Spinal cord (tissue), 10 donors: ENCODE data around the gene MARS1. TPM values are rescaled to one million over a fixed set of nuclear protein-coding genes. Genes with fewer than 3 reads are reported as not detected.
A peak's percentile ranks its signal among the peaks of the same experiment; 100 is the strongest.
"Not testable (repeated sequence)": the region's sequence is repeated elsewhere in the genome, so short reads cannot be mapped to it uniquely, and the experiment has no call there.

Experiments used
- DNase-seq, 6 donors: peaks; one replicate each; pipeline versions ENCODE4 v3.0.0 to v3.0.0-alpha.2; 2013 to 2015; ENCODE audit warnings: low spot score in 6 of 6, low read depth in 4 of 6
- H3K27ac ChIP-seq: one replicate; pipeline ENCODE4 v1.5.1; 2013; ENCODE audit warnings: low read depth, low read length, control low read depth
- H3K27me3 ChIP-seq: one replicate; pipeline ENCODE4 v1.6.1; 2013; ENCODE audit warnings: low read length; ENCODE audit not compliant: control insufficient read depth, insufficient read depth
- H3K36me3 ChIP-seq: one replicate; pipeline ENCODE4 v1.6.1; 2013; ENCODE audit warnings: low read length; ENCODE audit not compliant: control insufficient read depth, insufficient read depth
- H3K4me1 ChIP-seq: one replicate; pipeline ENCODE4 v1.6.1; 2013; ENCODE audit warnings: low read length; ENCODE audit not compliant: control insufficient read depth, insufficient read depth
- H3K4me3 ChIP-seq: one replicate; pipeline ENCODE4 v1.5.1; 2013; ENCODE audit warnings: low read depth, low read length, control low read depth
- H3K9me3 ChIP-seq: one replicate; pipeline ENCODE4 v1.6.1; 2013; ENCODE audit warnings: low read length; ENCODE audit not compliant: control insufficient read depth, insufficient read depth
- WGBS: methylation state at CpG from one replicate; pipeline ENCODE4 v1.1.5; 2013; ENCODE audit warnings: missing lambda C conversion rate; ENCODE audit not compliant: insufficient coverage; 5-methylcytosine and 5-hydroxymethylcytosine counted together
- polyA plus RNA-seq, 2 donors: library from polyadenylated mRNA; unstranded; fragments of 120-200 nt; gene quantifications; one replicate each; pipeline ENCODE4 v1.2.1, GENCODE V29; 2013; ENCODE audit not compliant: insufficient read length in 2 of 2
- total RNA-seq, 2 donors: library from RNA; depleted of rRNA in 1 of 2; stranded (reverse); fragments of 120-200 nt in 1 of 2; fragments of >200 nt in 1 of 2; gene quantifications; one replicate each; pipeline versions ENCODE4 v1.2.3 to v1.2.4, GENCODE V29; 2013 to 2014
- donor health status: healthy.

Gene MARS1
- total and polyA plus RNA-seq, 4 donors, result 68.6 to 203 (median 143) TPM

DNA sequence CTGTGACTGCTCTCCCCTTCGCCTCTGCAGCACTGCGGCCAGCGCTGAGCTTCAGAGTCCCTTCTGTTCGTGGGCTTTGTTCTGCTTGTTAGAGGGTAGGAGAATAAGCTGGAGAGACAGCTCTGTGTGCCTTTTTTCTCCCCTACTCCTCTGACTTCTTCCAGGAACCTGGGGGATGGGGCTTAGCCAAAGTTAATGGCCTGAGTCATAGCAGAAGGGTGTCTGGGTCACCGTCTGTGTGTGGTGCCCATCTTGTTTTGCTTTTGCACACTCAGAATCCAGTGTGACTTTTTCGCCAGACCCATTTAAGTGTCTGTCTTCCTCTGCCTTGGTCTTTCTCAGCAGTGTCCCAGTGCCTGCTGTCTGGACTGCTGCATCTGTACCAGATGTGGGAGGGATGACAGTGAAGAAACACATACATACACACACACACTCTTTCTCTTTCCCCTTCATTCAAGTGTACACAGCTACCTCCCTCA lies 65.0 kb downstream of the MARS1 start:
- H3K36me3 ChIP-seq, result peaks cover 5% of the 10 kb centered on the region
- peak overlapping the region; percentile 9 for H3K4me3 ChIP-seq
- H3K27ac ChIP-seq, result peak overlapping the region; percentile 29
- peaks cover 9% of the 10 kb centered on the region for H3K27me3 ChIP-seq
- H3K9me3 ChIP-seq, result no peaks in the 10 kb centered on the region
- DNase-seq, result peak in 2 of 6 donors; percentile 40 to 54
- 0% methylated on average over 1 of the region's 6 CpGs for WGBS
- H3K4me1 ChIP-seq, result peaks cover 34% of the 10 kb centered on the region

DNA sequence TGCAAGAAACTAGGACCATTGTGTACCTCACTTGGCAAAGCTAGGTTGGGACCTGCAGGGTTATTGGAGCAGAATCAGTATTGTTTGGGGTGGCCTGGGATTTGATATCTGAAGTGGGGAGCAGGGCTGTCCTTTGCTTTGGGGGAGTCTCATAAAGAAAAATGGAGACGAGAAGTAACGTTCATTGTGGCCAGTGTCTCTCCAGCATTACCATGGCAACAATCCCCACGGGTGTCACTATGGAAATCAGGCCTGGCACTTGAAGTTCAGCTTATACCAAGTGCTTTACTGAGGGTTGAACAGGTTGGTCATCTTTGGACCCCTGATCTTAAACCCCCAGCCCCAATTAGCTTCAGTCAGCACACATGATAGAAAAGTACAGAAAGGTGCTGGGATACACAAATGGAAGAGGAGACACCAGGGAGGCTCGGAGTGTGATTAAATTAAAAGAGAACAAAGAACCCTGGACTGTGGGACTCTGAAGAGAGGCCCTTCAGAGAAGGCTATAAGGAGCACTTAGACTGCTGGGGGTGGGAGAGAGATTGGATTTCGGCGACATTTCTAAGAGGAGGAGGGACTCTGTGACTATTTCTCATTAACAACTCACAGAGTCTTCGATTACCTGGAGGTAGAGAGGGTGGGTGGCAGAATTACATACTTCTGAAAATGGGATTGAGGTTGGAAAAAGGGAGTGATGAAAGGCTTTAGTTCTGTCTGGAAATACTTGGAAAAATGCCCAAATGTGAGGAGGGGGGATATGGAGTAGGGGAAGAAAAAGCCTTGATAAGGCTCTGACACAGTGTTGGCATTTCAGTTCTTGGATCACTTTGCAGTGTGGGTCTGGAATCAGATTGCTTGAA lies 65.7 kb downstream of the MARS1 start:
- Histone ChIP-seq H3K9me3 (no peaks in the 10 kb centered on the region), H3K4me1 (peaks cover 35% of the 10 kb centered on the region), H3K27ac (peak overlapping the region; percentile 29), H3K4me3 (no peak overlapping the region), H3K27me3 (peaks cover 8% of the 10 kb centered on the region), H3K36me3 (peaks cover 6% of the 10 kb centered on the region)
- peak in 2 of 6 donors; percentile 68 to 91 for DNase-seq
- 11% methylated on average over 2 of the region's 7 CpGs for WGBS

DNA sequence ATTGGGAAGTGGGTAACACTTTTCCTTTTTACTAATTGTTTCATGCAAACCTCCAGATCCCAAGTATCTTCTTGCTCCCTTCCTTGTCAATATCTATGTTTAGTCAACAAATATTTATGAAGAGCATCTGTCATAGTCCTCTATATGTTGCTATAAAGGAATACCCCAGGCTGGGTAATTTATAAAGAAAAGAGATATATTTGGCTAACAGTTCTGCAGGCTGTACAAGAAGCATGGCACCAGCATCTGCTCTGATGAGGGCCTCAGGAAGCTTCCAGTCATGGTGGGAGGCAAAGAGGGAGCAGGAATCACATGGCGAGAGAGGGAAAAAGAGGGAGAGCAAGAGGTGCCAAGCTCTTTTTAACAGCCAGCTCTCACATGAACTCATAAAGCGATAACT lies 66.6 kb downstream of the MARS1 start:
- Histone ChIP-seq H3K27me3 (peaks cover 3% of the 10 kb centered on the region), H3K36me3 (peaks cover 9% of the 10 kb centered on the region), H3K9me3 (no peaks in the 10 kb centered on the region), H3K4me3 (no peak overlapping the region), H3K27ac (no peak overlapping the region), H3K4me1 (peaks cover 35% of the 10 kb centered on the region)
- WGBS, result 100% methylated on average over 1 of the region's 2 CpGs
- no peak for DNase-seq

DNA sequence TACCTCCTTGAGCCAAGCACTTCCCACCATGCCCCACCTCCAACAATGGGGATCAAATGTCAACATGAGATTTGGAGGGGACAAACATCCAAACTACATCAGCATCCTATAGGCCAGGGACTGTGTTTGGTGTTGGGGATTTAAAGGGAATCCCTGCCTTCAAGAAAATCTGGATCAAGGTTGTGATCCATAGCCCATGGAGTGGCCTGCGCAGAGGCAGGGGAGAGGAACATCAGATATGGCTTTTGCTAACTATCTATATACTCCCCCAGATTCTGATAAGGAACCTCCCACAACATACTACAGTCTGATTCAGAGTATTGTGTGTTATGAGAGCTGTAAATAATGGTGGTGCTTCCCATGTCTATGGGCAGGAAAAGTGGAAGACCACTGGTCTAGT lies 67.0 kb downstream of the MARS1 start:
- peaks cover 9% of the 10 kb centered on the region for H3K36me3 ChIP-seq
- peaks cover 3% of the 10 kb centered on the region for H3K27me3 ChIP-seq
- H3K27ac ChIP-seq, result no peak overlapping the region
- no peak overlapping the region for H3K4me3 ChIP-seq
- no peak for DNase-seq
- H3K9me3 ChIP-seq, result no peaks in the 10 kb centered on the region
- peaks cover 32% of the 10 kb centered on the region for H3K4me1 ChIP-seq
- no CpG with 5 or more reads among the region's 1 CpG for WGBS

DNA sequence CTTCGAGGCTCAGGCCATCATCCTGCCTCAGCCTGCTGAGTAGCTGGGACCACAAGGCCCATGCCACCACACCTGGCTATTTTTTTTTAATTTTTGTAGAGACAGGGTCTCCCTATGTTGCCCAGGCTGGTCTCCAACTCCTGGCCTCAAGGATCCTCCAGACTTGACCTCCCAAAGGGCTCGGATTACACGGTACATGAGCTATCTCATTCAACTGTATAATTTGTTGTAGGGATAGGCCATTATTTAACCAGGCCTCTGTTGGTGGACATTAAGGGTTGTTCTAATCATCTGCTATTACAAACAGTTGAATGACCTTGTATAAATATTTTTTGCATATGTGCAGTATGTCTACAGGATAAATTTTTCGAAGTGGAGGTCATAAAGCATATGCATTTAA lies 71.0 kb downstream of the MARS1 start:
- DNase-seq, result no peak
- WGBS, result 100% methylated on average over 1 of the region's 4 CpGs
- Histone ChIP-seq H3K4me1 (peaks cover 3% of the 10 kb centered on the region), H3K27ac (no peak overlapping the region), H3K27me3 (no peaks in the 10 kb centered on the region), H3K9me3 (no peaks in the 10 kb centered on the region), H3K36me3 (peaks cover 13% of the 10 kb centered on the region), H3K4me3 (no peak overlapping the region)

DNA sequence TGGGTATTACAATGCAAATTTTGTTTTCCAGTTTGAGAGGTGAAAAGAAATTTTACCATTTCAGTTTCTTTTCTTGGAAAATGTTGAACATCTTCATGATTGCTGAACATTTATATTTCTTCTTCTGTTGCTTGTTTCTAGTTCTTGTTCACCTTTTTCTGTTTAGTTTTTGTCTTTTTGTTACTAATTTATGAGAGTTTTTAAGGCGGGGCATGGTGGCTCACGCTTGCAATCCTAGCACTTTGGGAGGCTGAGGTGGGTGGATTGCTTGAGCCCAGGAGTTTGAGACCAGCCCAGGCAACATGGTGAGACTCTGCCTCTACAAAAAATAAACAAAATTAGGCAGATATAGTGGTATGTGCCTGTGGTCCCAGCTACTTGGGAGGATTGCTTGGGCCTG lies 72.6 kb downstream of the MARS1 start:
- peaks cover 3% of the 10 kb centered on the region for H3K4me1 ChIP-seq
- no peaks in the 10 kb centered on the region for H3K27me3 ChIP-seq
- H3K9me3 ChIP-seq, result no peaks in the 10 kb centered on the region
- no peak overlapping the region for H3K27ac ChIP-seq
- H3K36me3 ChIP-seq, result peaks cover 30% of the 10 kb centered on the region
- no peak for DNase-seq
- no peak overlapping the region for H3K4me3 ChIP-seq
- WGBS, result 100% methylated on average over 2 of the region's 2 CpGs

DNA sequence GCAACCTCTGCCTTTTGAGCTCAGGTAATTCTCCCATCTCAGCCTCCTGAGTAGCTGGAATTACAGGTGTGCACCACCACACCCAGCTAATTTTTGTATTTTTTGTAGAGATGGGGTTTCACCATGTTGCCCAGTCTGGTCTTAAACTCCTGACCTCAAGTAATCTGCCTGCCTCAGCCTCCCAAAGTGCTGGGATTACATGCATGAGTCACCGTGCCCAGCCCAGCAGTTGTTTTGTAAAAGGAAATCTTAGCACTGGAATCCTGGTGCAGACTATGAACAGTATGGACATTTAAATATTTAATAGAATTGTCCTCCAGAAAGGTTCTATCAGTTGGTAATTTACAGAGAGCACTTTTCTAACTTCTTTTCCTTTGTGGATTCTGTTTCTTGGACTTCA lies 73.2 kb downstream of the MARS1 start:
- no CpG with 5 or more reads among the region's 1 CpG for WGBS

DNA sequence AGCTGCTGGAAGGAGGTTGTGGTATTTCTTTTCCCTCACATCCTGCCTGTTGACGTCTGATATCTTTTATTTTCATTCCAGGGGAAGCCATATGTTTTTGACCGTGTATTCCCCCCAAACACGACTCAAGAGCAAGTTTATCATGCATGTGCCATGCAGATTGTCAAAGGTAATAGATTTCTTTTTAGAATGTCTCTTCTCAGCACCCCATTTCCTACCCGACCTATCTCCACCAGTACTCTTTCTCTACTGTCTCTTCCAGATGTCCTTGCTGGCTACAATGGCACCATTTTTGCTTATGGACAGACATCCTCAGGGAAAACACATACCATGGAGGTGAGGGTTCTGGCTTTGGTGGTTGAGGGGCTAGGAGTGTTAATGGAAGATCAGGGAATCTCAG lies 75.5 kb downstream of the MARS1 start:
- WGBS, result no CpG with 5 or more reads among the region's 4 CpGs
- H3K27me3 ChIP-seq, result no peaks in the 10 kb centered on the region
- no peaks in the 10 kb centered on the region for H3K9me3 ChIP-seq
- peaks cover 3% of the 10 kb centered on the region for H3K4me1 ChIP-seq
- H3K36me3 ChIP-seq, result peaks cover 46% of the 10 kb centered on the region
- H3K4me3 ChIP-seq, result no peak overlapping the region
- H3K27ac ChIP-seq, result no peak overlapping the region
- DNase-seq, result no peak

More for the DNA sequence above, 73.2 kb downstream of the MARS1 start:
- not testable (repeated sequence) for H3K4me1 ChIP-seq, H3K9me3 ChIP-seq, H3K27ac ChIP-seq, DNase-seq, H3K4me3 ChIP-seq, H3K27me3 ChIP-seq
- peaks cover 35% of the 10 kb centered on the region for H3K36me3 ChIP-seq

DNA sequence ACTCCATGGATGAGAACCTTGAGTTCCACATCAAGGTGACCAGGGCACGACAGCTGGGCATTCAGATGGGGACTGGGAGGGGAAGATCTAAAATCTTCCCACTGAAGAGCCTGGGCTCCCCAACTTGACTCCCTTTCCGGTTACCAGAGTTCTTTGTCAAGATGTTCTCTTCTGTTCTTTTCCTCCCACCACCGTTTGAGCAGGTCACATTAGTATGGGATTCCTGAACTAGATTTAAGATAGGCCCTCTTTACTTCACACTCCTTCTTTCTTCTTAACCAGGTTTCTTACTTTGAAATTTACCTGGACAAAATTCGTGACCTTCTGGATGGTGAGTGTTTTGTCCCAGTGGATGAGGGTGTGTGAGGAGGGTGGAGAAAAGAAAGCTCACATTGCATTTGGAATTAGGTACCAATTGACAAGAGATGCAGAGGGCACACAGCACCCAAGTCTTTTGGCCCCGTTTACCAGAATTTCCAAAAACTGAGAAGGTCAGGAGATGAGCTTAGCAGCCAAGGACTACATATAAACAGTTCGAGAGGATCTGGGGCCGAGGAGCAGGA lies 76.4 kb downstream of the MARS1 start:
- Histone ChIP-seq H3K4me1 (no peaks in the 10 kb centered on the region), H3K27me3 (no peaks in the 10 kb centered on the region), H3K4me3 (no peak overlapping the region), H3K27ac (no peak overlapping the region), H3K36me3 (peaks cover 49% of the 10 kb centered on the region), H3K9me3 (no peaks in the 10 kb centered on the region)
- DNase-seq, result no peak
- WGBS, result 96% methylated on average over 6 of the region's 7 CpGs
